Frontal cortex (tissue), 1 donor: ENCODE results near the gene MAS1L. TPM values are rescaled to one million over a fixed set of nuclear protein-coding genes. Genes with fewer than 3 reads are reported as not detected.

Experiments used
- total RNA-seq: library from RNA; depleted of rRNA; stranded (reverse); fragments of >200 nt; gene quantifications from one replicate; pipeline ENCODE4 v1.2.3, GENCODE V29; 2014

Gene MAS1L
- total RNA-seq, 1 donor from 2014 or later: not detected

Other genes starting within 250 kb of the MAS1L start
- gene OR14J1, start 186.3 kb downstream of the MAS1L start, total RNA-seq: not detected
- not detected for gene OR5V1, start 119.1 kb downstream of the MAS1L start, total RNA-seq
- not detected for gene OR12D3, start 112.7 kb downstream of the MAS1L start, total RNA-seq
- not detected for gene OR12D2, start 92.3 kb downstream of the MAS1L start, total RNA-seq
- gene OR12D1, start 73.0 kb downstream of the MAS1L start, total RNA-seq: not detected
- not detected for gene OR10C1, start 48.6 kb downstream of the MAS1L start, total RNA-seq
- gene OR11A1, start 30.9 kb downstream of the MAS1L start, total RNA-seq: not detected
- gene OR2H1, start 30.8 kb downstream of the MAS1L start, total RNA-seq: under 0.01 TPM
- not detected for gene UBD, start 71.8 kb upstream of the MAS1L start, total RNA-seq
- gene OR2H2, start 97.2 kb upstream of the MAS1L start, total RNA-seq: not detected
- gene GABBR1, start 145.2 kb upstream of the MAS1L start, total RNA-seq: 72.2 TPM
- under 0.01 TPM for gene MOG, start 169.1 kb upstream of the MAS1L start, total RNA-seq
- not detected for gene ZFP57, start 193.2 kb upstream of the MAS1L start, total RNA-seq
- 0.82 TPM for gene HLA-F, start 235.5 kb upstream of the MAS1L start, total RNA-seq